Cardiac muscle cell (in vitro differentiated cells and primary cell): ENCODE measurements around the gene IFNK. TPM values are rescaled to one million over a fixed set of nuclear protein-coding genes. Genes with fewer than 3 reads are reported as not detected.

Source experiments
- DNase-seq, 2 donors: peaks; one replicate each; pipeline versions ENCODE4 v3.0.0 to v3.0.0-alpha.2; 2010 to 2017; ENCODE audit warnings: low read depth in 1 of 2, low spot score in 1 of 2
- H3K27ac ChIP-seq: fragments of 200-600 bp; sonication (generic); 2 replicates; pipeline ENCODE4 v1.5.1; 2016
- H3K27me3 ChIP-seq: fragments of 200-600 bp; sonication (generic); 2 replicates; pipeline ENCODE4 v1.6.0; 2016; ENCODE audit warnings: control low read depth
- H3K36me3 ChIP-seq: fragments of 200-600 bp; sonication (generic); 2 replicates; pipeline ENCODE4 v1.5.1; 2016; ENCODE audit warnings: control low read depth
- H3K4me1 ChIP-seq: fragments of 200-600 bp; sonication (generic); 2 replicates; pipeline ENCODE4 v1.8.1; 2017; ENCODE audit warnings: low read depth, mild to moderate bottlenecking, mixed run types
- H3K4me3 ChIP-seq: fragments of 200-600 bp; sonication (generic); 2 replicates; pipeline ENCODE4 v1.5.1; 2016; ENCODE audit warnings: mild to moderate bottlenecking
- H3K9me3 ChIP-seq: fragments of 200-600 bp; sonication (generic); 2 replicates; pipeline ENCODE4 v1.5.1; 2017; ENCODE audit warnings: low read depth, mild to moderate bottlenecking, control low read depth
- CTCF ChIP-seq: IDR thresholded peaks from 2 replicates; pipeline ENCODE4 v1.5.1; 2012; ENCODE audit warnings: low read depth, mild to moderate bottlenecking, low read length
- polyA plus RNA-seq: library from polyadenylated mRNA; unstranded; fragments of >200 nt; fragmentation: Nextera tagmentation; extraction: Ambion mirVana; gene quantifications from 2 replicates; pipeline ENCODE4 v1.2.1, GENCODE V29; 2016
- total RNA-seq: library from RNA; depleted of rRNA; stranded (reverse); fragments of >200 nt; gene quantifications from 2 replicates; pipeline ENCODE4 v1.2.3, GENCODE V29; 2016

IFNK gene
- total and polyA plus RNA-seq, 2 experiments from 2014 or later, result not detected

- Histone ChIP-seq H3K4me3 (no peak overlapping the region), H3K9me3 (no peaks in the 10 kb centered on the region), H3K4me1 (no peaks in the 10 kb centered on the region), H3K27ac (no peak overlapping the region), H3K36me3 (peaks cover 25% of the 10 kb centered on the region), H3K27me3 (no peaks in the 10 kb centered on the region)
- no peak for TF ChIP-seq CTCF
- no peak for DNase-seq
These were observed 32.4 kb downstream of the IFNK start for GRCh38 chr9:27556470-27556869.

GRCh38 chr9:27558307-27558706, 34.2 kb downstream of the IFNK start:
- peaks cover 28% of the 10 kb centered on the region for H3K36me3 ChIP-seq

GRCh38 chr9:27560457-27560856, 36.4 kb downstream of the IFNK start:
- no peaks in the 10 kb centered on the region for H3K27me3 ChIP-seq
- H3K9me3 ChIP-seq, result no peaks in the 10 kb centered on the region
- no peak for DNase-seq
- H3K36me3 ChIP-seq, result peaks cover 35% of the 10 kb centered on the region
- H3K4me3 ChIP-seq, result no peak overlapping the region
- no peak overlapping the region for H3K27ac ChIP-seq
- no peaks in the 10 kb centered on the region for H3K4me1 ChIP-seq
- TF ChIP-seq CTCF, result no peak

More at GRCh38 chr9:27558307-27558706, 34.2 kb downstream of the IFNK start:
- no peak for TF ChIP-seq CTCF
- H3K27ac ChIP-seq, result no peak overlapping the region
- no peak for DNase-seq
- H3K4me3 ChIP-seq, result no peak overlapping the region
- no peaks in the 10 kb centered on the region for H3K4me1 ChIP-seq
- H3K9me3 ChIP-seq, result no peaks in the 10 kb centered on the region
- H3K27me3 ChIP-seq, result no peaks in the 10 kb centered on the region

- H3K27me3 ChIP-seq, result no peaks in the 10 kb centered on the region
- peaks cover 27% of the 10 kb centered on the region for H3K36me3 ChIP-seq
- no peak for TF ChIP-seq CTCF
- no peaks in the 10 kb centered on the region for H3K9me3 ChIP-seq
- H3K4me3 ChIP-seq, result no peak overlapping the region
- DNase-seq, result no peak
- no peak overlapping the region for H3K27ac ChIP-seq
- H3K4me1 ChIP-seq, result no peaks in the 10 kb centered on the region
These were observed 37.6 kb downstream of the IFNK start for GRCh38 chr9:27561685-27562084.

GRCh38 chr9:27563738-27564430, 39.8 kb downstream of the IFNK start:
- no peak for TF ChIP-seq CTCF
- no peaks in the 10 kb centered on the region for H3K27me3 ChIP-seq
- H3K36me3 ChIP-seq, result peaks cover 12% of the 10 kb centered on the region
- no peak overlapping the region for H3K27ac ChIP-seq
- H3K9me3 ChIP-seq, result no peaks in the 10 kb centered on the region
- no peak overlapping the region for H3K4me3 ChIP-seq
- DNase-seq, result no peak
- no peaks in the 10 kb centered on the region for H3K4me1 ChIP-seq
